Measurements from ENCODE around the gene B2M.
"Not testable (repeated sequence)": the region's sequence is repeated elsewhere in the genome, so short reads cannot be mapped to it uniquely, and the experiment has no call there.

Gene B2M

DNA sequence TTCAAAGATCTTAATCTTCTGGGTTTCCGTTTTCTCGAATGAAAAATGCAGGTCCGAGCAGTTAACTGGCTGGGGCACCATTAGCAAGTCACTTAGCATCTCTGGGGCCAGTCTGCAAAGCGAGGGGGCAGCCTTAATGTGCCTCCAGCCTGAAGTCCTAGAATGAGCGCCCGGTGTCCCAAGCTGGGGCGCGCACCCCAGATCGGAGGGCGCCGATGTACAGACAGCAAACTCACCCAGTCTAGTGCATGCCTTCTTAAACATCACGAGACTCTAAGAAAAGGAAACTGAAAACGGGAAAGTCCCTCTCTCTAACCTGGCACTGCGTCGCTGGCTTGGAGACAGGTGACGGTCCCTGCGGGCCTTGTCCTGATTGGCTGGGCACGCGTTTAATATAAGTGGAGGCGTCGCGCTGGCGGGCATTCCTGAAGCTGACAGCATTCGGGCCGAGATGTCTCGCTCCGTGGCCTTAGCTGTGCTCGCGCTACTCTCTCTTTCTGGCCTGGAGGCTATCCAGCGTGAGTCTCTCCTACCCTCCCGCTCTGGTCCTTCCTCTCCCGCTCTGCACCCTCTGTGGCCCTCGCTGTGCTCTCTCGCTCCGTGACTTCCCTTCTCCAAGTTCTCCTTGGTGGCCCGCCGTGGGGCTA is at the start of gene B2M, which contains the start of gene PATL2:
Gene B2M, plus strand, starts transcription at position 422 of the 647 bp plus-strand sequence. Its CDS starts 30 bp downstream, at position 452.
Gene PATL2, minus strand, starts transcription at position 228 of the 647 bp plus-strand sequence. CDS start 34,833 bp downstream, outside the sequence.
- DNase-seq, result peak; percentile 98

DNA sequence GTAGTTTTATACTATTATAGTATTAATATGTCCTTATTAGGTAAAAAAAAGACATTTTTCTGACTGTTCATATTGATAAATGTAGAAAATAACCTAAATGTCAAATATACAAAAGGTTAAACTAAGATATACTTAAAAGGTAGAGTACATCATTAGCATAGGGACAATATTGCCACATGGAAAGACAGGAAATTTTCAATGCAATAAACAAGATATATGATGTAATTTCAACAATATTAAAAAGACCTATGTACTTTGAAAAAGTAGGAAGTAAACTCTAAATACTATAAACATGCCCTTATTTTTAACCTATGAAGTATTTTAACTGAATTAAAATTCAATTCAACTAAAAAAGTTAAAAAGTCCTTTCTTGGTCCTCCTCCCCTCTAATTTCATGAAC is 49.7 kb upstream of the B2M start:
- DNase-seq, result no peak

DNA sequence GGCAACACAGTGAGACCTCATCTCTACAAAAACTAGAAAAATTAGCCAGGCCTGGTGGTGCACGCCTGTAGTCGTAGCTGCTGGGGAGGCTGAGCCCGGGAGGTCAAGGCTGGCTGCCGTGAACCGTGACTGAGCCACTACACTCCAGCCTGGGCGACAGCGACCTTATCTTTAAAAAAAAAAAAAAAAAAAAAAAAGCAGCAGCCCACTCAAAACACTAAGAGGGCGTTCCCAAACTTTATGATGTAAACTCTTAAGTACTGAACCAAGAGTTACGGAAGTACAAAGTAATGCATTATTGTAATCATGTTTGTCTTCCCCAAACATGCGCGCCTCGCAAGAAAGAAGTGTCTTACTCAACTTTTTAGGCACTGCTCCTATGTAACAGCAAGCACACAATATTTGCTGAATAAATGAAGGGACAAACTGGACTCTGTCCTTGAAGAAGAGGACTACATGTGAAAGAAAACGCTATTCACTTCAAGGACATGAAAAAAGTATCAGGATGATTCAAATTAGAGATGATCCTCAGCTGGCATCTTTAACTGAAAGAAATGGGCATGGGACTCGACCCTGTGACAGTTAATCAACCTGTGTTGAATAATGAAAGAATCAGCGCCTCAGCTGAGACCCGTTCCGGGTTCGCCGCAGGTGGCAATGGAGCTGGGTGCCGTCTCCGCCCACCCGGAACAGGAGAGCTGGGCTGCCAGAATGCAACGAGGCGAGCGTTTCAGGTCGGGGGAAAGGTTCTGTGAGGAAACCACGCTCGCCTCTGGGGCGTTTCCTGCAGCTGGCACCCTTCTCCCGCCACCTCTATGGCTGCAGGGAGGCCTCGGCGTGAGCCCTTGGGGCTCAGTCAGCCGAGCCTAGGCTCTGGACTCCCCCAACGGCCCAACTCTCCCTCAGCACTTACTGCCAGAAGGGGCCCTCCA is 48.6 kb upstream of the B2M start:
- peak; percentile 89 for DNase-seq

DNA sequence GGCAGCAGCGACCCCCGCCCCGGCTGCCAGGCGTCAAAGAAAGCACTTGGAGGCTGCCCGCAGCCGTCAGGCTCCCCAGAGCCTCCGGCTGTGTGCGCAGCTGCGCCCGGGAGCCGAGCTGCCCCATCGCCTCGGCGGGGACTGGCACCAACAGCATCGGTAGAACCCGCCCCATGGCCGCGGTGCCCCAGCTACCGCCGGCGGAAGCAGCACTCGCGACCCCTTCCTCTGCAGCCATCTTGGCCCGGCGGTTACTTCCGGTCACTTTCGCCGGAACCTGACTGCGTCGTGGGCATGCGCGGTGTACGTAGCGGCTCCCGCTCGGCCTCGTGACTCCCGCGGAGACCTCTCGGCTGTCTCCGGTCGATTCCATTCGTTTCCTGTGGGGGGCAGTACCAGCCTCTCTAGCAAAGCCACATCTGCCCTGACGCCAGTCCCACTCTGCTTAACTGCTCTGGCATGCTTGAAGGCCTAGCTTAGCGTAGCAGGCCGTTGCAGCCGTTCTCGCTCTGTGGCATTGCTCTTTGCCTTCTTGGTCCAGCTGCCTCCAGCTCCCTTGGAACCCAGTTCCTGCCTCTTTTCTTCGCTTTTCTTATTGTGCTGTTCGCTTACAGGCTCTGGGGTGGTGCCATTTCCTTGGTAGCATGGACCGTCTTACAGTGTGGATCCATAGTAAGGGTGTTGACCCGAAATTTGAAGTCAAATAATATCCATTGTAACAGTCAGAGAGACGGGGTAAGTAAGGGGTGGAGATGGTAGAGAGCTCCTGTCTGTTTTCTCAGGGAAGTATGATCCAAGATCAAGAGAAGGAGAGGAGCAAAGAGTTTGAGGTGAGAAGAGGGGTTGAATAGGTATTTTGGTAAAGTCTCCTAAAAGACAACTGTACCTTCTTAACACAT is 47.7 kb upstream of the B2M start, which contains the start of gene SPG11:
Gene SPG11, minus strand, starts transcription at position 253 of the 899 bp plus-strand sequence. Its CDS starts 15 bp downstream, at position 238.
- peak; percentile 99 for DNase-seq

DNA sequence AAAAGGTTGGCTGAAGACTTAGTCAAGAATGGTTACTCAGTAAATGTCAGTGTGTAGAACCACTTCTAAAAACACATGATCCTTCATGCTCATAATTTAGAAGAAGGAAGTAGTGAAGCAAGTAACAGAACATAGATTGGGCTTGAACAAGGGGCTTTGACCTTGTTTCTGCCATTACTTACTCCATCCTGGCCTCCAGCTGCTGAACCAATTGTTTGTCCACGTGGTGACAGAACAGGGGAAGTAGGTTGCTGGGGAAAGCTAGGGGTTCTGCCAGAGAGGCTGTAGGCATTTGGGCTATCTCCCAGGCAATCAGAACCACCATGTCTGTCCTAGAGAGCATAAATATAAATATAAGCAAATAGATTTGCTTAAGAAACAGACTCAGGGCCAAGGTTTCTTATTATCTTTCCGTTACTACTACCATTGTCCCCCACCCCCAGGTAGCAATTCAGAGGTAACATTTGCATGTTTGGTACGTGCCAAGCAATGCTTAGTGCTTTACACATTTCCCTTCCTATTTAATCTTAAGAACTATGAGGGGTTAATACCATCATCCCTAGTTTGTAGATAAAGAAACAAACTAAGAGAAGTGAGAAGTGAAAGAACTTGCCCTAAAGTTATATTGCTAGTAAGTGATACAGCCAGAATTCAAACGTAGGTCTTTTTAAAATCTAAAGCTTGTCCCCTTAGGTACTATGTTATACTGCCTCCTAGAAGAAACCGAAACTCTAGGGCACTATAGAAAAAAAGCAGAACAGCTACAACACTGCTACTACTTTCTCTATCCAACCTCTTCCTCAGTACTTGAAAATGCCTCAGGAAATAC is 44.9 kb upstream of the B2M start:
- DNase-seq, result peak; percentile 58

DNA sequence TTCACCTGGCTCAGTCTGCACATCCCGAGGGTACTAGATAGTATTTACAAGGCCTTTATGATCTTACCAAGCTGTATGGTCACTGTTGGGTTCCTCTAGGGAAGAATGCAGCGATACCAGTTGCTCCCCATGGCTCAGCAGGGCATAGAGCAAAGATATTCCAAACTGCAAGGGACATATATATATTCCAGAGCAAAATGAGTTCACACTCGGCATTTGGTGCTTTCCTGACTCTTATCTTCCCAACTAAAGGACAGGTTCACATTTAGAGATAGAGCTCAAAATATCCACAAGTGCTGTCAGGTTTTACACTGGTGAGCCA is 44.3 kb upstream of the B2M start:
- DNase-seq, result no peak

DNA sequence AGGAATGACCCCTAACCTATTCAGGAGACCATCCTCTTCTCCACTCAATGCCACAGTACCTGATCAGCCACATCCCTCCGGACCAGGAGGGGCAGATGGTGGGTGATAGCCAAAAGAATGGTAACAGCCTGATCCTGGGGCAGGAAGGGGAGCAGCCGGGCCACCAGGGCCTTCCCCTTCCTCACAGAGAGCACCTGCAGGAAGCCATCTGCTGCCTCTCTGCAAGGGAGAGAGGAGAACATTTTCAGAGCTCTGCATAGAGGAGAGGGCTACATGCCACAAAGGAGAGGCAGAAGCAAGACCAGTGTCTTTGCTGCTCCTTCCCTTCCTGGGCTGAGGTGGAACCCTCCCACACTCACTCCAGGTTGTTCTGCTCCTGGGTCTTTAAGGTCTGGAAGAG is 42.4 kb upstream of the B2M start:
- no peak for DNase-seq

DNA sequence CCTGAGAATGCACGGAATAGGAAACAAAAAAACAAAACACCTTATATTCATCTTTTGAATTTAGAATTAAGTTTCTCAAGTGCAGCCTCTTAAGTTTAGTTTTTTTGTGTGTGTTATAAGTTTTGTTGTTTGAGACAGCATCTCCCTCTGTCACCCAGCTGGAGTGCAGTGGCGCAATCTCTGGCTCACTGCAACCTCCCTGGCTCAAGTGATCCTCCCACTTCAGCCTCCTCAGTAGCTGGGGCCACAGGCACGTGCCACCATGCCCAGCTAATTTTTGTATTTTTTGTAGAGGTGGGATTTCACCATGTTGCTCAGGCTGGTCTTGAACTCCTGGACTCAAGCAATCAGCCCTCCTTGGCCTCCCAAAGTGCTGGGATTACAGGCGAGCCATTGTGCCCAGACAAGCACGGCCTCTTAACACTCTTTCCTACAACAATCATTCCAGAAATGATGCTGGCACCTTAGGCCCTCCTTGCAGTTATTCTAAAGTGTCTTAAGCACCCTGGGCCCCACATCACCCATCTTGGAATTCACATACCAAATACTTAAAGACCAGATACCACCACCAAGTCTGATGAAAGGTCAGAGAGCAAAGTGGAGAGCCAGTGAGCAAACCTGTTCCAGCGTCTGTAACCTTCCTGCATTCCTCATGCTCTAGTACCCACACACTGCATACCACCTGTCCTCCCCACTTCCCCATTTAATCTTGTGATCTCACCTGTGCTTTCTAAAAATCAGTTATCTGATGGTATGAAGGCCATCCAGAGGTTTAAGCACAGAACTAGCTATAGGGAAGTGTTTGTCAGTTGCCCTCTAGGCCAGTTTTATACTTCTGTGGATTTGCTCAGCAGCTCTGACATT is 41.0 kb upstream of the B2M start:
- no peak for DNase-seq

DNA sequence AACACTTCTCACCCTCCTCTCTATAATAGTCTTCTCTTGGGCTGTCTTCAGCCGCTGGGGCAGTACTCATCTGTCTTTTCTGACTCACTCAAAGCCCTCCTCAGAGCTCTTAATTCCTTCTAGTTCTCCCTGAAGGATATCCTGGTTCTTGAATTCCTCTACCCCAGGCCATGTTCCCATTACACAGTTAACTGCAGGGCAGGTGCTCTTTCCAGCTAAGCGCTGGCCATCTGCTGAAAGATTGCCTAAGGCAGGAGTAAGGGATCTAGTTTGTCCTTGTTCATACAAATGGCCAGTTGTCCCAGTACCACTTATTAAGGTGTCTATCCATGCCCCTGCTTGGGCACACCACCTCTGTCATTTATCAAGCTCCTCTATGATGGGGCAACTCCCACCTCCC is 37.7 kb upstream of the B2M start:
- DNase-seq, result no peak

DNA sequence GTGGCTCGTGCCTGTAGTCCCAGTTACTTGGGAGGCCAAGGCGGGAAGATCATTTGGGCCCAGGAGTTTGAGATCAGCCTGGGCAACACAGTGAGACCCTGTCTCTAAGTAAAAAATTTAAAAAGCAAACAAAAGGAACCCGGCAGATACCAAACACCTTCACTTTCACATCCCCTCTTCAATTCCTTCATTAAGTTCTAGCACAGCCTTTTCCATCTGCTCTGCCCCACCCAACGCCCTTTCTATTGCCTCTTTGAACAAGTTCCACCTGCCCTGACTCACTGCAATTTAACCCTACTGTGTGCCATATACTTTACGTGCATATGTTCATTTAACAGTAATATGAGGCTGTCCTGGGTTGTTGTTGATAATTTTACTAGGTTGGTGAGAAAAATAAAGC is 35.4 kb upstream of the B2M start:
- no peak for DNase-seq

DNA sequence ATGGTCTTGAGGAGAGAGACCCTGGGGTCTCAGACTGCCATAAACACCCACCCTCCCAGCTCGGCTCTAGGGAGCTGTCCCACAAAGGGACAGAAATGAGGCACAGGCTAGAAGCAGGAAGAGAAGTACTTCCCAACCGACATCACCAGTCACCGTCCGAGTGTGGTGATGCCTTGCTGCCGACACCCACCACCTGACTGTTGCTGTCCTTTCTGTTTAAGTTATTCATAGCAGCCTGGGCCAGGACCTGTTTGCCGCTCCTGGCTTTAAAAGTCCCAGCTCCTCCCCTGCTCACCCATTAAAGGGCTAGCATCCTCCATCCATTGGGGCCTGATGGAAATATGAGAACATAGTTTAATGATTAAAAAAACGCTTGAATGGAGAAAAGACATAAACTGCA is 34.6 kb upstream of the B2M start:
- DNase-seq, result peak; percentile 53

DNA sequence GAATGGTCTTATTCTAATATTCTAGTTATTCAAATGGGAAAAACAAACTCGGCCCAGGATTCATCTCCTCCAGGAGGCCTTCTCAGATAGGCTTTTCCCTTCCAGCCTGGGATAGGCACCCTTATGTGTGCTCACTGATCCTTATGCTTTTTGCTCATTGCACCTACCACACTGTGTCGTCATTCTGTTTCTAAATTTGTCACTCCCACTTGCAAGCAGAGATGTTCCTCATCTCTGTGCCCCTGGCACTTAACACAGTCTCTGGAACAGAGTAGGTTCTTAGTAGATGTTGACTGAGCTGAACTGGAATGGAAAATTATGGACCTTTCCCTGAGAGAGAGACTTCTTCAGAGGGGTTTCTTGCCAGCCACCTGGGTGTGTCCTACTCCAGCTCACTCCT is 29.1 kb upstream of the B2M start:
- no peak for DNase-seq

DNA sequence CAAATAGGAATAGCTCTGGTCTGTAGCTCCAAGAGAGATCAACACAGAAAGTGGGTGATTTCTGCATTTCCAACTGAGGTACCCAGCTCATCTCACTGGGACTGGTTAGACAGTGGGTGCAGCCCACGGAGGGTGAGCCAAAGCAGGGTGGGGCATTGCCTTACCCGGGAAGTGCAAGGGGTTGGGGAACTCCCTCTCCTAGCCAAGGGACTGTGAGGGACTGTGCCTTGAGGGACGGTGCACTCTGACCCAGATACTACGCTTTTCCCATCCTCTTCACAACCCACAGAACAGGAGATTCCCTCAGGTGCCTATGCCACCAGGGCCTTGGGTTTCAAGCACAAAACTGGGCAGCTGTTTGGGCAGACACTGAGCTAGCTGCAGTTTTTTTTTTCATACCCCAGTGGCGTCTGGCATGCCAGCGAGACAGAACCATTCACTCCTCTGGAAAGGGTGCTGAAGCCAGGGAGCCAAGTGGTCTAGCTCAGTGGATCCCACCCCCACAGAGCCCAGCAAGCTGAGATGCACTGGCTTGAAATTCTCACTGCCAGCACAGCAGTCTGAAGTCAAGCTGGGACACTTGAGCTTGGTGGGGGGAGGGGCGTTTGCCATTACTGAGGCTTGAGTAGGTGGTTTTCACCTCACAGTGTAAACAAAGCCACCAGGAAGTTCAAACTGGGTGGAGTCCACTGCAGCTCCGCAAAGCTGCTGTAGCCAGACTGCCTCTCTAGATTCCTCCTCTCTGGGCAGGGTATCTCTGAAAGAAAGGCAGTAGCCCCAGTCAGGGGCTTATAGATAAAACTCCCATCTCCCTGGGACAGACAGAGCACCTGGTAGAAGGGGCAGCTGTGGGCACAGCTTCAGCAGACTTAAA is 28.3 kb upstream of the B2M start:
- peak; percentile 87 for DNase-seq

DNA sequence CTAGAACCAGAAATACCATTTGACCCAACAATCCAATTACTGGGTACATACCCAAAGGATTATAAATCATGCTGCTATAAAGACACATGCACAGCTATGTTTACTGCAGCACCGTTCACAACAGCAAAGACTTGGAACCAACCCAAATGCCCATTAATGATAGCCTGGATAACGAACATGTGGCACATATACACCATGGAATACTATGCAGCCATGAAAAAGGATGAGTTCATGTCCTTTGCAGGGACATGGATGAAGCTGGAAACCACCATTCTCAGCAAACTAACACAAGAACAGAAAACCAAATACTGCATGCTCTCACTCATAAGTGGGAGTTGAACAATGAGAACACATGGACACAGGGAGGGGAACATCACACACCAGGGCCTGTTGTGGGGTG is 22.0 kb upstream of the B2M start:
- DNase-seq, result not testable (repeated sequence)

DNA sequence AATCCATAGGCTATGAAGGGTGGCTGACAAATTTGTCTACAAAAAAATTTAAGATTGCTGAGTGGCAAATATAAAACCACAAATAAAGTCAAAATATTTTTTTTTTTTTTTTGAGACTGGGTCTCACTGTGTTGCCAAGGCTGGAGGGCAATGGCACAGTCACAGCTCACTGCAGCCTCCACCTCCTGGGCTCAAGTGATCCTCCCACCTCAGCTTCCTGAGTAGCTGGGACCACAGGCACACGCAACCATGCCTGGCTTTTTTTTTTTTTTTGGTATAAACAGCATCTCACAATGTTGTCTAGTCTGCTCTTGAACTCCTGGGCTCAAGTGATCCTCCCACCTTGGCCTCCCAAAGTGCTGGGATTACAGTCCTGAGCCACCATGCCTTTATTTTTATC is 21.1 kb upstream of the B2M start:
- DNase-seq, result peak; percentile 52

DNA sequence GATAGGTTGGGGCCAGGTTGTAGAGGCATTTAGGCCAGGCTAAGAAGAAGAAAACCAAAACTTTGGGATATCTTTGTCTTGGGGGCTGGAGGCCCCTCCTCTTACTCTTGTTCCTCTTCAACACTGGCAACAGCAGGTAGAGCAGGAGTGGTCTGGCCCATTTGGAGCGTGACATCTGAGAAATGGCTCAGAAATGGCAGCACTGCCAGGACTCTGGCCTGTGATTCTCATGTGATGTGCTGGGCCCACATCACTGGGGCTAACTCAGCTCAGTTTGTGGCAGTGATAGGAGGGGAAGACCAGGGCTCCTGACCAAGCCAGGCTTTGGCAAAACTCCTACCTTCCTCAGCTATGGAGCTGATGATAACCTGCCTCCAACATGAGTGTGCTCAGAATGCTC is 18.7 kb upstream of the B2M start:
- DNase-seq, result no peak

DNA sequence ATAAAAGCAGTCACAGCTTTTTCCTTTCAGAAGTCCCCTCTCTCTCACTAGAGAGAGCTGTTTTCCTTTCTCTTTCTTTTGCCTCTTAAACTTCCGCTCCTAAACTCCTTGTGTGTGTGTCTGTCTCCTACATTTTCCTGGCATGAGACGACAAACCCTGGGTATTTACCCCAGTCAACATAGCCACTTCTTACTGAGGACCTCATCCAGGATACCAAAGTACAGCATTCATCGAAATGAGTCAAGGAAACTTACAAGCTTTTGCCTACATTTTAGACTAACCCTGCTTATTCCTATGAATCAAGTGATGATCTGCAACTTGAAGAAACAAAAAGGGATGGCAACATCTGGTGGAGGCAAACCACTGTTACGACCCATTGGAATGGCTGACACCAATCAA is 16.9 kb upstream of the B2M start:
- no peak for DNase-seq

DNA sequence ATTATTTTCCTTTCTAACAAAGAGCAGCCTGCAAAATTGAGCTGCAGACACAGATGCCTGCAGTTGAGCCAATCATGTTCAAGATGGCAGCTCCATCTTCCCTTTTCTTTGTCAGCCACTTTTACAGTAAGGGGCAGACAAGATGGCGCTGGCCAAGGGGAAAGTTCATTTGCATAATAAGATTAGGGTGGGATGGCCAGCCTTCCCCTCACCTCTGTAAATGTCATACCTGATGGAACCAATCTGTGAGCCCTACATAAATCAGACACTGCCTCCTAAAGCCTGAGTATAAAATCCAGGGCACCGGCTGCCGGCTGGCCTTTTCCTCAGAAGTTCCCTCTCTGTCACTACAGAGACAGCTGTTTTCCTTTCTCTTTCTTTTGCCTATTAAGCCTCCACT is 16.0 kb upstream of the B2M start:
- no peak for DNase-seq

DNA sequence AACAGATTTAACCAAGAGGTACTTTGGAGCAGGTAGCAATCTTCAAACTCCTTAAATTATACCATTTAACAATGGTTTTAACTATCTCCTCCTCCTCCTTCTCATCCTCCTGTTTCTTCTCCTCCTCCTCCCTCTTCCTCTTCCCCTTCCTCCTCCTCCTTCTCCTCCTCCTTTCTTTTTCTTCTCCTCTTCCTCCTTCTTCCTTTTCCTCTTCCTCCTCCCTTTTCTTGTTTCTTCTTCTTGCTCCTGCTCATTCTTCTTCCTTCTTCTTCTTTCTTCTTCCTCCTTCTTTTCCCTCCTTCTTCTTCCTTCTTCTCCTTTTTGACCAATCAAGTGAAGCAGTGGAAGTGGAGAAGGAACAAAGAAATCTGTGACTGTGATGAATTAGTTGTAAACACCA is 14.3 kb upstream of the B2M start:
- DNase-seq, result no peak

DNA sequence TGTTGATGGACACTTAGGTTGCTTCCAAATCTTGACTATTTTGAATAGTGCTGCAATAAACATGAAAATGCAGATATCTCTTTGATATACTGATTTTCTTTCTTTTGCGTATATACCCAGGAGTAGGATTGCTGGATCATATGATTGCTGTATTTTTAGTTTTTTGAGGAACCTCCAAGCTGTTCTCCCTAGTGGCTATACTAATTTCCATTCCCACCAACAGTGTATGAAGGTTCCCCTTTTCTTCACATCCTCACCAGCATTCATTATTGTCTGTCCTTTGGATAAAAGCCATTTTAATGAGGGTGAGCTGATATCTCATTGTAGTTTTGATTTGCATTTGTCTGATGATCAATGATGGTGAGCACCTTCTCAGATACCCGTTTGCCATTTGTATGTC is 12.7 kb upstream of the B2M start:
- DNase-seq, result no peak

Data from CD4-positive, alpha-beta T cell treated with Interleukin-10 for 1 hour (primary cell).